Measurements from ENCODE around the gene HSBP1L1. TPM values are rescaled to one million over a fixed set of nuclear protein-coding genes. Genes with fewer than 3 reads are reported as not detected.

The HSBP1L1 gene
- total and polyA plus RNA-seq, 2 of the 8 experiments (the other 6 are each of a cell fraction or from before 2014, with no cell fraction given): 1.0 to 1.3 TPM

- no peak for TF ChIP-seq CHD7 (IDR thresholded peaks at IDR 0.05; ENCODE audit: insufficient replicate concordance, low read length)
- TF ChIP-seq E2F6 (IDR thresholded peaks at IDR 0.05): no peak
- no peak for TF ChIP-seq SIX5 (IDR thresholded peaks at IDR 0.05; ENCODE audit: low read depth, low read length)
- no peak for TF ChIP-seq CHD1 (IDR thresholded peaks at IDR 0.05; ENCODE audit: low read depth, low read length)
- no peak for TF ChIP-seq RAD21 (IDR thresholded peaks at IDR 0.05 in 1 of 2, conservative IDR thresholded peaks at IDR 0.05 in 1 of 2; ENCODE audit: low read depth in 2 of 2, low read length in 2 of 2)
- no peak for TF ChIP-seq TBP (IDR thresholded peaks at IDR 0.05; ENCODE audit: low read depth, low read length)
- TF ChIP-seq RXRA (IDR thresholded peaks at IDR 0.05; ENCODE audit: insufficient read depth, low read depth, low read length): no peak
- no peak for TF ChIP-seq ASH2L (IDR thresholded peaks at IDR 0.05; ENCODE audit: low read length)
- TF ChIP-seq SIN3A (conservative IDR thresholded peaks at IDR 0.05 in 1 of 2, IDR thresholded peaks at IDR 0.05 in 1 of 2; ENCODE audit: low read depth in 1 of 2, low read length in 2 of 2): no peak
Measured at GRCh38 chr18:79918615-79919011, 45.8 kb upstream of the HSBP1L1 start (continued).
